ENCODE measurements around the gene PLA2G6.

PLA2G6 gene

GRCh38 chr22:38177926-38178604 lies 3.6 kb downstream of the PLA2G6 start (continued):
- TF ChIP-seq PRDM4 (tag by site-specific recombination; IDR thresholded peaks at IDR 0.05) (peak; percentile 78; the same call in 1 of the 2 replicates), ZNF548 (tag by site-specific recombination; IDR thresholded peaks at IDR 0.05) (no peak), ZIC2 (tag by site-specific recombination; IDR thresholded peaks at IDR 0.05) (no peak), ZNF843 (tag by site-specific recombination; IDR thresholded peaks at IDR 0.05) (no peak), ZNF324 (tag by site-specific recombination; IDR thresholded peaks at IDR 0.05) (no peak), ZNF2 (tag by site-specific recombination; IDR thresholded peaks at IDR 0.05) (peak; percentile 64), ZNF354C (tag by site-specific recombination; IDR thresholded peaks at IDR 0.05; ENCODE audit: borderline replicate concordance, low read depth) (no peak), ZNF292 (tag by site-specific recombination; IDR thresholded peaks at IDR 0.05; ENCODE audit: borderline replicate concordance, low read depth) (no peak), ZNF140 (tag by site-specific recombination; IDR thresholded peaks at IDR 0.05) (no peak), ZNF114 (tag by site-specific recombination; IDR thresholded peaks at IDR 0.05) (no peak), TRIM28 (IDR thresholded peaks at IDR 0.05; ENCODE audit: borderline replicate concordance, low read length) (no peak), GLIS1 (tag by site-specific recombination; IDR thresholded peaks at IDR 0.05) (peak; percentile 25; the same call in 1 of the 2 replicates), ZNF701 (tag by site-specific recombination; IDR thresholded peaks at IDR 0.05) (no peak), ZNF214 (tag by site-specific recombination; IDR thresholded peaks at IDR 0.05; ENCODE audit: borderline replicate concordance) (no peak), ZNF37A (tag by site-specific recombination; IDR thresholded peaks at IDR 0.05) (no peak), ZBTB20 (tag by site-specific recombination; IDR thresholded peaks at IDR 0.05) (no peak), ZNF248 (tag by site-specific recombination; IDR thresholded peaks at IDR 0.05) (no peak), ZNF707 (tag by site-specific recombination; IDR thresholded peaks at IDR 0.05) (no peak), ZSCAN23 (tag by site-specific recombination; IDR thresholded peaks at IDR 0.05) (no peak), ZNF658 (tag by site-specific recombination; IDR thresholded peaks at IDR 0.05) (no peak), ZNF19 (tag by site-specific recombination; IDR thresholded peaks at IDR 0.05; ENCODE audit: low read depth) (no peak), ZNF223 (tag by site-specific recombination; IDR thresholded peaks at IDR 0.05) (no peak), ATF2 (tag by site-specific recombination; IDR thresholded peaks at IDR 0.05; ENCODE audit: low read depth) (no peak), GLI2 (tag by site-specific recombination; IDR thresholded peaks at IDR 0.05; ENCODE audit: borderline replicate concordance, low read depth) (no peak), SP2 (tag by site-specific recombination; IDR thresholded peaks at IDR 0.05) (no peak)
- TF ChIP-seq, protein P1, sequence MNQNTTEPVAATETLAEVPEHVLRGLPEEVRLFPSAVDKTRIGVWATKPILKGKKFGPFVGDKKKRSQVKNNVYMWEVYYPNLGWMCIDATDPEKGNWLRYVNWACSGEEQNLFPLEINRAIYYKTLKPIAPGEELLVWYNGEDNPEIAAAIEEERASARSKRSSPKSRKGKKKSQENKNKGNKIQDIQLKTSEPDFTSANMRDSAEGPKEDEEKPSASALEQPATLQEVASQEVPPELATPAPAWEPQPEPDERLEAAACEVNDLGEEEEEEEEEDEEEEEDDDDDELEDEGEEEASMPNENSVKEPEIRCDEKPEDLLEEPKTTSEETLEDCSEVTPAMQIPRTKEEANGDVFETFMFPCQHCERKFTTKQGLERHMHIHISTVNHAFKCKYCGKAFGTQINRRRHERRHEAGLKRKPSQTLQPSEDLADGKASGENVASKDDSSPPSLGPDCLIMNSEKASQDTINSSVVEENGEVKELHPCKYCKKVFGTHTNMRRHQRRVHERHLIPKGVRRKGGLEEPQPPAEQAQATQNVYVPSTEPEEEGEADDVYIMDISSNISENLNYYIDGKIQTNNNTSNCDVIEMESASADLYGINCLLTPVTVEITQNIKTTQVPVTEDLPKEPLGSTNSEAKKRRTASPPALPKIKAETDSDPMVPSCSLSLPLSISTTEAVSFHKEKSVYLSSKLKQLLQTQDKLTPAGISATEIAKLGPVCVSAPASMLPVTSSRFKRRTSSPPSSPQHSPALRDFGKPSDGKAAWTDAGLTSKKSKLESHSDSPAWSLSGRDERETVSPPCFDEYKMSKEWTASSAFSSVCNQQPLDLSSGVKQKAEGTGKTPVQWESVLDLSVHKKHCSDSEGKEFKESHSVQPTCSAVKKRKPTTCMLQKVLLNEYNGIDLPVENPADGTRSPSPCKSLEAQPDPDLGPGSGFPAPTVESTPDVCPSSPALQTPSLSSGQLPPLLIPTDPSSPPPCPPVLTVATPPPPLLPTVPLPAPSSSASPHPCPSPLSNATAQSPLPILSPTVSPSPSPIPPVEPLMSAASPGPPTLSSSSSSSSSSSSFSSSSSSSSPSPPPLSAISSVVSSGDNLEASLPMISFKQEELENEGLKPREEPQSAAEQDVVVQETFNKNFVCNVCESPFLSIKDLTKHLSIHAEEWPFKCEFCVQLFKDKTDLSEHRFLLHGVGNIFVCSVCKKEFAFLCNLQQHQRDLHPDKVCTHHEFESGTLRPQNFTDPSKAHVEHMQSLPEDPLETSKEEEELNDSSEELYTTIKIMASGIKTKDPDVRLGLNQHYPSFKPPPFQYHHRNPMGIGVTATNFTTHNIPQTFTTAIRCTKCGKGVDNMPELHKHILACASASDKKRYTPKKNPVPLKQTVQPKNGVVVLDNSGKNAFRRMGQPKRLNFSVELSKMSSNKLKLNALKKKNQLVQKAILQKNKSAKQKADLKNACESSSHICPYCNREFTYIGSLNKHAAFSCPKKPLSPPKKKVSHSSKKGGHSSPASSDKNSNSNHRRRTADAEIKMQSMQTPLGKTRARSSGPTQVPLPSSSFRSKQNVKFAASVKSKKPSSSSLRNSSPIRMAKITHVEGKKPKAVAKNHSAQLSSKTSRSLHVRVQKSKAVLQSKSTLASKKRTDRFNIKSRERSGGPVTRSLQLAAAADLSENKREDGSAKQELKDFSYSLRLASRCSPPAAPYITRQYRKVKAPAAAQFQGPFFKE (tag by site-specific recombination; IDR thresholded peaks at IDR 0.05; ENCODE audit: borderline replicate concordance): no peak
- TF ChIP-seq, protein P2, sequence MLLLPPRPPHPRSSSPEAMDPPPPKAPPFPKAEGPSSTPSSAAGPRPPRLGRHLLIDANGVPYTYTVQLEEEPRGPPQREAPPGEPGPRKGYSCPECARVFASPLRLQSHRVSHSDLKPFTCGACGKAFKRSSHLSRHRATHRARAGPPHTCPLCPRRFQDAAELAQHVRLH (tag by site-specific recombination; IDR thresholded peaks at IDR 0.05): no peak
- TF ChIP-seq, protein P3, sequence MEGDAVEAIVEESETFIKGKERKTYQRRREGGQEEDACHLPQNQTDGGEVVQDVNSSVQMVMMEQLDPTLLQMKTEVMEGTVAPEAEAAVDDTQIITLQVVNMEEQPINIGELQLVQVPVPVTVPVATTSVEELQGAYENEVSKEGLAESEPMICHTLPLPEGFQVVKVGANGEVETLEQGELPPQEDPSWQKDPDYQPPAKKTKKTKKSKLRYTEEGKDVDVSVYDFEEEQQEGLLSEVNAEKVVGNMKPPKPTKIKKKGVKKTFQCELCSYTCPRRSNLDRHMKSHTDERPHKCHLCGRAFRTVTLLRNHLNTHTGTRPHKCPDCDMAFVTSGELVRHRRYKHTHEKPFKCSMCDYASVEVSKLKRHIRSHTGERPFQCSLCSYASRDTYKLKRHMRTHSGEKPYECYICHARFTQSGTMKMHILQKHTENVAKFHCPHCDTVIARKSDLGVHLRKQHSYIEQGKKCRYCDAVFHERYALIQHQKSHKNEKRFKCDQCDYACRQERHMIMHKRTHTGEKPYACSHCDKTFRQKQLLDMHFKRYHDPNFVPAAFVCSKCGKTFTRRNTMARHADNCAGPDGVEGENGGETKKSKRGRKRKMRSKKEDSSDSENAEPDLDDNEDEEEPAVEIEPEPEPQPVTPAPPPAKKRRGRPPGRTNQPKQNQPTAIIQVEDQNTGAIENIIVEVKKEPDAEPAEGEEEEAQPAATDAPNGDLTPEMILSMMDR (tag by site-specific recombination; IDR thresholded peaks at IDR 0.05): no peak
- TF ChIP-seq, protein P4, sequence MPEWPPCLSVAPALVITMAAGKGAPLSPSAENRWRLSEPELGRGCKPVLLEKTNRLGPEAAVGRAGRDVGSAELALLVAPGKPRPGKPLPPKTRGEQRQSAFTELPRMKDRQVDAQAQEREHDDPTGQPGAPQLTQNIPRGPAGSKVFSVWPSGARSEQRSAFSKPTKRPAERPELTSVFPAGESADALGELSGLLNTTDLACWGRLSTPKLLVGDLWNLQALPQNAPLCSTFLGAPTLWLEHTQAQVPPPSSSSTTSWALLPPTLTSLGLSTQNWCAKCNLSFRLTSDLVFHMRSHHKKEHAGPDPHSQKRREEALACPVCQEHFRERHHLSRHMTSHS (tag by site-specific recombination; IDR thresholded peaks at IDR 0.05): no peak
